NAMALWA (cell line): ENCODE measurements around the gene ACY1.
"Not testable (repeated sequence)": the region's sequence is repeated elsewhere in the genome, so short reads cannot be mapped to it uniquely, and the experiment has no call there.

ENCODE experiments used
- DNase-seq: peaks from one replicate; pipeline ENCODE4 v3.0.0-alpha.2; 2015; ENCODE audit warnings: low spot score

ACY1 gene

GRCh38 chr3:52024765-52025452, 41.6 kb downstream of the ACY1 start:
- DNase-seq = no peak

DNA sequence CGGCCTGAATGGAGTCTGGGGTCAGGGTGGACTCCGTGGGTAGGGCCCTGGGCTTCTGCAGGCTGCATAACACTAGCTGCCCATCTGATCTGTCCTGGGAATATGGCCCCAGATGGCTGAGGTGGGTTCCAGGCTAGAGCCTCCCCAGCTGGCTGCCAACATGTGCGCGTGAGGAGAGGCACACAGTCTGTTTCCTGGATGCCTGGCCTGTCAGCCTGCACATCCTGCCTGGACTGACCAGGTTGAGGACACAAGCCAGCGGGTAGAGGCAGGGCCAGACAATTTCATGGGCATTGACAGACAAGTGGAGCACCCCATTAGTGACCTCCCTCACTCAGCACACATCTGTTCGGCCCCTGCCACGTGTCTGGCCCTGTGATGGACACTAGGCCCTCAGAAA, 42.1 kb downstream of the ACY1 start:
- no peak for DNase-seq

DNA sequence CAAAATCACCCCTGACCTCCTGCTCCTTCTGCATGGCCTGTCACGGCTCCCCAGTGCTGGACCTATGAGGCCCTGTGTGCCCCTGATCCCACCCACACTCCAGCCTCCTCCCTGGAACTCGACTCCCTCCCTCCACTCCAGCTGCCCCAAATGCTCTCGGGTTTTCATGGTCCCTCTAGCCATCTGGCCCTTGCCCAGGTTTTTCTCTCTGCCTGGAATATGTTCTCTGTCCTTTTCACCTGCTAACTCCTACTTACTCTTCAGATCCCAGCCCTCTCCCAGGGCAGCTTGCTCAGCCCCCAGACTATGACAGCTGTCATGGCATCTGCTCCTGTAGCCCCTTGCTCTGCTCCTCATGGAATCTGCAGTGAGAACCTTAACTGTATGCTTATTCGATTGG, 42.7 kb downstream of the ACY1 start:
- DNase-seq = no peak

- DNase-seq = no peak
Observed at GRCh38 chr3:52028572-52028971, 45.2 kb downstream of the ACY1 start.

- no peak for DNase-seq
Observed at GRCh38 chr3:52029053-52029452, 45.7 kb downstream of the ACY1 start.

DNA sequence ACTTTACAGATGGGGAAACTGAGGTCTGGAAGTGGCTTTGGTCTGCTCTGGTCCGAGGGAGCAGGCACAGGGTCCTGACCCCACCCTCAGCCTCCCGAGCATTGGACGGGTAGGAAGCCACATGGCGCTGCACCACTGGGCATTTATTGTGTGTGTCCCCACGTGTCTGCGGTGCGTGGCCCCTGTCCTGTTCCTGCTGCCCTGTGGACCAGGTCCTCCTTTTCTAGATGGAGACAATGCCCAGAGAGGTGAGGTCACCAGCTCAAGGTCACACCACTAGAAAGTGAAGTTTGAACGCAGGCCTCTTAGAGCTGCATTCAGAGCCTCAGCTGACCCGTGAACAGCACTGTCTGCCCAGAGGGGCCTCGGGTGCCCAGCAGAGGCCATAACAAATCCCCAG, 46.2 kb downstream of the ACY1 start:
- no peak for DNase-seq

DNA sequence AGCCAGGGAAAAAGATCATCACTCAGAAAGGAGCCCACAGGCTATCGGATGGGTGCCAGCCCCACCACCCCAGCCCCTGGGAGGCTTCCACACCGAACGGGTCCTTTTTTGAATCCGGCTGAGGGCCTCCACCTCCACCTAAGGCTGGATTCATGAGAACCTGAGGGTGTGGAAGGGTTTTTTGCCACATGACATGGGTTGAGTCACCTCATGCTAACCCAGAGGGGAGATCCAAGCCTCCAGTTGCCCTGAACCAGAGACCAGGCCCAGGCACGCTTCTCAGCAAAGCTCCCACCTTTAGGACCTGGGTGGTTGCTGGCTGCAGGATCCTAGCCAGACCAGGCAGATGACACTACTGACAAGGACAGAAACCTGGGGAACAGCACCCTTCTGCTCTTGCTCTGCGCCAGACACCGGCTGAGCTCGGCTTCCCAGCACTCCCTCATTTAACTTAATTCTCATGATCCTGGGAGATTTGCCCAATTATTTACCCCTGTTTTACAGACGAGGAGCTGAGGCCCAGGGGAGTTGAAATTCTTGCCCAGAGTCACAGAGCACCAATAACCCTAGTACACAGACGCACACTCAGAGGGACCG, 47.5 kb downstream of the ACY1 start:
- DNase-seq = no peak

- DNase-seq = no peak
Observed at GRCh38 chr3:52031896-52032295, 48.6 kb downstream of the ACY1 start.

- DNase-seq = no peak
Observed at GRCh38 chr3:52032702-52033408, 49.5 kb downstream of the ACY1 start.

DNA sequence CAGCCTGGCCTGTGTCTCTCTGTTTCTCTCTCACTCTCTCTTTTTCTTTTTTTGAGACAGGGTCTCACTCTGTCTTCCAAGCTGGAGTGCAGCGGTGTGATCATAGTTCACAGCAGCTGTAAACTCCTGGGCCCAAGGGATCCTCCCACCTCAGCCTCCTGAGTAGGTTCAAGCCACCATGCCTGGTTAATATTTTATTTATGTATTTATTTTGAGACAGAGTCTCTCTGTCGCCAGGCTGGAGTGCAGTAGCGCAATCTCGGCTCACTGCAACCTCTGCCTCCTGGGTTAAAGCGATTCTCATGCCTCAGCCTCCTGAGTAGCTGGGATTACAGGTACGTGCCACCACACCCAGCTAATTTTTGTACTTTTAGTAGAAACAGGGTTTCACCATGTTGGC, 50.4 kb downstream of the ACY1 start:
- DNase-seq = not testable (repeated sequence)

DNA sequence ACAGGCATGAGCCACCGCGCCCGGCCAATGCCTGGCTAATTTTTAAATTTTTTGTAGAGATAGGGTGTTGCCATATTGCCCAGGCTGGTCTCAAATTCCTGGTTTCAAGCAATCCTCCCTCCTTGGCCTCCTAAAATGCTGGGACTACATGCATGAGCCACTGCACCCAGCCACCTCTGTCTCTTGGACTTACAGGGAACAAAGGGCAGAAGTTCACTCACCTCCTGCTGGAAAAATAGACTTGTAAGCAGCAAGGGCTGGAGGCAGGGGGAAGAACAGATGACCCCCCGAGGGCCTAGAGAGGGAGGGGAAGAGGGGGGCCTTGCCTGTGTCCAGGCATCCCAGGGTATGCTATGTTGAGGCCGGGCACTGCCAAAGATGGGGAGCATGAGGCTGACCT, 50.9 kb downstream of the ACY1 start:
- no peak for DNase-seq

- DNase-seq = no peak
Observed at GRCh38 chr3:52034651-52035050, 51.3 kb downstream of the ACY1 start.

- DNase-seq = no peak
Observed at GRCh38 chr3:52036222-52036694, 52.9 kb downstream of the ACY1 start.

DNA sequence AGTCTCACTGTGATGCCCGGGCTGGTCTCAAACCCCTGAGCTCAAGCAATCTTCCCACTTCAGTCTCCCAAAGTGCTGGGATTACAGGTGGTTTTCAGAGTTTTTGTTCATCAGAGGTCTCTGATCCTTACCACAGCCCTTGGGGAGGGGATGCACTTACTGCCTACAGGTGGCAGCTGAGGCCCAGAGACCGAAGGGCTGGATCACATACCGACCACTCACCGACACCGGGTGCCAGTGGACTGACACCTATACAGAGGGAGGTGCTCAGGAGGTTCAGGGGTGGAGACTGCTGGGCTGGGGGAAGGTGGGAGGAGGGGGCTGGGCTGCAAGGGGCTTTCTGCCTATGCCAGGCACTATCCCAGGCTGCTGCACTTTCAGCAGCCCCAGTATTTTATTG, 53.5 kb downstream of the ACY1 start:
- DNase-seq = no peak

DNA sequence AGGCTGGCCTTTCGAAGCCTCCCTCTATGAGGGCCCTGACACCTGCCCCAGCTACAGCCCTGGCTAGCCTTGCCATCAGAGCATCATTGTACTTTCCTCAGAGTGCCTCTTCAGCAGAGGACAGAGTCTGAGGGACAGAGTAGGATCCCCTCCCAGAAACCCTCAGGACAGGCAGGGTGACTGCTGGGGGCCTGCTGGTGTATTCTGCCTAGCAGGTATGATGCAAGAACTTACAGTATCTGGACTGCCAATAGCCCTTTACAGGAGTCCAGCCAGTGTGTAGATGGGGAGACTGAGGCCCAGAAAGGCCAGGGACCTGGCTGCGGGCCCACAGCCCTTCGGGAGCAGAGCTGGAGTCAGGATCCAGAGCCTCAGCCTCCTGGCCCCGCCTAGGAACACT, 54.0 kb downstream of the ACY1 start:
- DNase-seq = no peak

DNA sequence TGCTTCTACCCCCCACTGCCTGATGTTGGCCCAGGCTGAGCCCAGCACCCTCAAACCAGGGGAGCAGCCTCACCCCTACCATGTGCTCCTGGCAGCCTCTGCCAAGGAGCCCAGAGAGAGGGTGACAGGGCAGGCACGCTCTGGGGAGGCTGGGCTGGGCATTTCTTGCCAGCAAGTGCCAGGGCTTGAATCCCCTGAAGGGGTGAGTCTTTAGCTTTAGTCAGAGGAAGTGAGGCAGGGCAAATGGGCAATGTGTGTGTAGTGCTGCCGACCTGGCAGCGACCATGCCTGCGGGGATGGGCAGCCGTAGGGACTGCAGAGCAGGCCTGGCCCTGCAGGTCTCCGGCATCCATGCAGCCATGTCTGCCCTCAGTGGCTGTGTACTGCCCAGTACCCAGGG, 54.9 kb downstream of the ACY1 start:
- DNase-seq = no peak
